Uterus (tissue), 2 donors: ENCODE results near the gene CATSPERZ.

Experiments used
- POLR2A ChIP-seq, 2 donors: fragments of 450-650 bp; IDR thresholded peaks; one replicate each; pipeline ENCODE4 v1.6.1; 2016; ENCODE audit warnings: antibody characterized with exemption in 2 of 2, mild to moderate bottlenecking in 1 of 2, moderate library complexity in 1 of 2
- TF ChIP-seq, protein P1 (sequence below), 4 experiments: fragments of 200-600 bp in 2 of 4; fragments of 450-650 bp in 2 of 4; sonication (generic) in 2 of 4; IDR thresholded peaks; one replicate each; pipeline ENCODE4 v1.5.1; 2016 to 2019; ENCODE audit warnings: antibody characterized with exemption in 4 of 4, mild to moderate bottlenecking in 2 of 4, moderate library complexity in 1 of 4

DNA sequence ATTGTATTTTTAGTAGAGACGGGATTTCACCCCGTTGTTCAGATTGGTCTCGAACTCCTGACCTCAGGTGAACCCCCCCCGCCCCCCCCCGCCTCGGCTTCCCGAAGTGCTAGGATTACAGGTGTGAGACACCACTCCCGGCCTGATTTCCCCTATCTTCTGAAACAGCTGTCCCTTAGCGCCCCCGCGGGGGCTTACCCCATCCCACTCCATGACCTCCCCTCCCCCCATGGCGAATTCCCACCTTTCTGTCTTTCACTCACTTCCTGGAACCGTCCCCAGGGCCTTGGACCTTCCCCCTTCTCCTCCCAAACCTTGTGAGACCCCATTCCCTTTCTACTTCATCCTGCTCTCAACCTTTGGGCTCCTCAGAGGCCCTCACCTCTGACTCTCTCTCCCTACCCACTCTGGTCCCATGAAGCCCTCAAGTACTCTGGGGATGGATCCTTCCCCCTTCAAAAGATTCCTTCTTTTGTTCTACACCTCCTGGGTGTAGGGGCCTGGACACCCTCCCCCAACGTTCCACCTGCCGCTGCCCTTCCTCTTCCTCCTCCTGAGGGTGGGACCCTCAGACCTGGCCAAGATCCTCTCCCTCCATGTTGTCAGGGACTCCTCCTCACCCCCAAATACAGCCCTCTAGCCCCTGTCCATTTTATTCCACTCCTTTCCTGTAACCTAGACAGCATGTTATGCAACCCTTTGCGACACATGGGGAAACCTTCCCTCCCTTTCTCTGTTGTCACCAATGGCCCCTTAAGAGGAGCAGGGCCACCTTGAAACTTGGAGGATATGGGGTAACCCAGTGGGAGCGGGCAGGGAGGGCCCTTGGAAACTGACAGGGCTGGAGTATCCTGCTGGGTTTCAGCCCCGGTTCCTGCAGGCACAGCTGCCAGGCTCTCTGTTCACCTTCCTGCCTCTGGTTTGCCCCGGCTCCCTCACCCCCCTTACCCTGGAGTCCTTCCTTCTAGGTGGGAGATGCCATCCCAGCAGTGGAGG, 18.9 kb downstream of the CATSPERZ start:
- TF ChIP-seq, protein P1, sequence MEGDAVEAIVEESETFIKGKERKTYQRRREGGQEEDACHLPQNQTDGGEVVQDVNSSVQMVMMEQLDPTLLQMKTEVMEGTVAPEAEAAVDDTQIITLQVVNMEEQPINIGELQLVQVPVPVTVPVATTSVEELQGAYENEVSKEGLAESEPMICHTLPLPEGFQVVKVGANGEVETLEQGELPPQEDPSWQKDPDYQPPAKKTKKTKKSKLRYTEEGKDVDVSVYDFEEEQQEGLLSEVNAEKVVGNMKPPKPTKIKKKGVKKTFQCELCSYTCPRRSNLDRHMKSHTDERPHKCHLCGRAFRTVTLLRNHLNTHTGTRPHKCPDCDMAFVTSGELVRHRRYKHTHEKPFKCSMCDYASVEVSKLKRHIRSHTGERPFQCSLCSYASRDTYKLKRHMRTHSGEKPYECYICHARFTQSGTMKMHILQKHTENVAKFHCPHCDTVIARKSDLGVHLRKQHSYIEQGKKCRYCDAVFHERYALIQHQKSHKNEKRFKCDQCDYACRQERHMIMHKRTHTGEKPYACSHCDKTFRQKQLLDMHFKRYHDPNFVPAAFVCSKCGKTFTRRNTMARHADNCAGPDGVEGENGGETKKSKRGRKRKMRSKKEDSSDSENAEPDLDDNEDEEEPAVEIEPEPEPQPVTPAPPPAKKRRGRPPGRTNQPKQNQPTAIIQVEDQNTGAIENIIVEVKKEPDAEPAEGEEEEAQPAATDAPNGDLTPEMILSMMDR (IDR thresholded peaks at IDR 0.05): no peak
- TF ChIP-seq POLR2A (IDR thresholded peaks at IDR 0.05): no peak
